H9 (cell line): ENCODE results near the gene NFE2. TPM values are rescaled to one million over a fixed set of nuclear protein-coding genes. Genes with fewer than 3 reads are reported as not detected.

Experiments used
- DNase-seq: peaks from one replicate; pipeline ENCODE4 v3.0.0-alpha.2; 2017
- H2AFZ ChIP-seq: one replicate; pipeline ENCODE4 v1.6.1; 2013; ENCODE audit warnings: mild to moderate bottlenecking, low read length, control low read depth, moderate library complexity
- H2AK5ac ChIP-seq: 2 replicates; pipeline ENCODE4 v1.6.1; 2013; ENCODE audit warnings: low read length, control low read depth, mixed read lengths; ENCODE audit not compliant: insufficient read length
- H2BK120ac ChIP-seq: one replicate; pipeline ENCODE4 v1.6.1; 2013; ENCODE audit warnings: low read depth, mild to moderate bottlenecking, low read length, control low read depth, inconsistent platforms; ENCODE audit not compliant: poor library complexity, severe bottlenecking
- H2BK12ac ChIP-seq: 2 replicates; pipeline ENCODE4 v1.6.1; 2013; ENCODE audit warnings: low read length, control low read depth, mixed read lengths, low read depth; ENCODE audit not compliant: insufficient read length
- H2BK15ac ChIP-seq: 2 replicates; pipeline ENCODE4 v1.6.1; 2013; ENCODE audit warnings: low read depth, low read length, control low read depth
- H2BK20ac ChIP-seq: one replicate; pipeline ENCODE4 v1.6.1; 2013; ENCODE audit warnings: low read depth, mild to moderate bottlenecking, low read length, control low read depth, inconsistent platforms; ENCODE audit not compliant: poor library complexity, severe bottlenecking
- H2BK5ac ChIP-seq: 2 replicates; pipeline ENCODE4 v1.6.1; 2013; ENCODE audit warnings: low read length, control low read depth, mixed read lengths; ENCODE audit not compliant: insufficient read length
- H3K14ac ChIP-seq: 2 replicates; pipeline ENCODE4 v1.6.1; 2013; ENCODE audit warnings: low read length, control low read depth; ENCODE audit not compliant: insufficient read depth
- H3K18ac ChIP-seq: 2 replicates; pipeline ENCODE4 v1.6.1; 2013; ENCODE audit warnings: low read depth, mild to moderate bottlenecking, mixed read lengths, low read length, control low read depth; ENCODE audit not compliant: insufficient read length
- H3K23ac ChIP-seq: 2 replicates; pipeline ENCODE4 v1.6.1; 2013; ENCODE audit warnings: low read length, control low read depth, mixed read lengths, low read depth; ENCODE audit not compliant: insufficient read length
- H3K23me2 ChIP-seq: 2 replicates; pipeline ENCODE4 v1.6.1; 2013; ENCODE audit warnings: low read depth, mild to moderate bottlenecking, mixed read lengths, low read length, control low read depth; ENCODE audit not compliant: insufficient read length, poor library complexity, severe bottlenecking
- H3K27ac ChIP-seq: 2 replicates; pipeline ENCODE4 v1.5.1; 2013; ENCODE audit warnings: low read length, control low read depth, mixed read lengths, low read depth; ENCODE audit not compliant: insufficient read length
- H3K27me3 ChIP-seq: 2 replicates; pipeline ENCODE4 v1.6.1; 2013; ENCODE audit warnings: low read length, control low read depth, inconsistent platforms; ENCODE audit not compliant: insufficient read depth
- H3K4ac ChIP-seq: 2 replicates; pipeline ENCODE4 v1.6.1; 2013; ENCODE audit warnings: low read depth, mild to moderate bottlenecking, control low read depth, inconsistent platforms, low read length, moderate library complexity
- H3K4me1 ChIP-seq: 2 replicates; pipeline ENCODE4 v1.6.1; 2013; ENCODE audit warnings: low read length, control low read depth, inconsistent platforms; ENCODE audit not compliant: insufficient read depth
- H3K4me2 ChIP-seq: 2 replicates; pipeline ENCODE4 v1.6.1; 2013; ENCODE audit warnings: low read length, control low read depth, mixed read lengths; ENCODE audit not compliant: insufficient read length, insufficient read depth
- H3K56ac ChIP-seq: 2 replicates; pipeline ENCODE4 v1.6.1; 2013; ENCODE audit warnings: low read depth, mild to moderate bottlenecking, mixed read lengths, low read length, control low read depth; ENCODE audit not compliant: insufficient read length
- H3K79me1 ChIP-seq: 2 replicates; pipeline ENCODE4 v1.6.1; 2013; ENCODE audit warnings: low read depth, mild to moderate bottlenecking, moderate library complexity, low read length, control low read depth, inconsistent platforms; ENCODE audit not compliant: insufficient read depth, poor library complexity, severe bottlenecking
- H3K79me2 ChIP-seq: 2 replicates; pipeline ENCODE4 v1.6.1; 2013; ENCODE audit warnings: low read length, control low read depth, inconsistent platforms; ENCODE audit not compliant: insufficient read depth
- H3K9ac ChIP-seq: 2 replicates; pipeline ENCODE4 v1.6.1; 2013; ENCODE audit warnings: low read length, control low read depth, mixed read lengths; ENCODE audit not compliant: insufficient read length; ENCODE audit errors: extremely low read depth
- H3K9me3 ChIP-seq: one replicate; pipeline ENCODE4 v1.6.1; 2013; ENCODE audit warnings: low read depth, low read length, inconsistent platforms; ENCODE audit not compliant: control insufficient read depth
- H3T11ph ChIP-seq: one replicate; pipeline ENCODE4 v1.6.1; 2013; ENCODE audit warnings: mild to moderate bottlenecking, low read length, control low read depth, inconsistent platforms
- H4K20me1 ChIP-seq: one replicate; pipeline ENCODE4 v1.6.1; 2013; ENCODE audit not compliant: control insufficient read depth, insufficient read length, insufficient read depth
- H4K5ac ChIP-seq: 2 replicates; pipeline ENCODE4 v1.6.1; 2013; ENCODE audit warnings: low read depth, mild to moderate bottlenecking, mixed read lengths, low read length, control low read depth; ENCODE audit not compliant: insufficient read length
- H4K8ac ChIP-seq: replicated peaks from 2 replicates; pipeline ENCODE4 v1.6.1; 2013; ENCODE audit warnings: low read length, control low read depth, mixed read lengths, low read depth; ENCODE audit not compliant: insufficient read length
- H4K91ac ChIP-seq: 2 replicates; pipeline ENCODE4 v1.6.1; 2013; ENCODE audit warnings: low read depth, mild to moderate bottlenecking, moderate library complexity, mixed read lengths, low read length, control low read depth; ENCODE audit not compliant: insufficient read length
- H3K27ac Mint-ChIP-seq, 3 experiments: 2 replicates in 2 of 3; 3 replicates in 1 of 3; pipeline ENCODE4 v1.8.0; 2020 to 2021; ENCODE audit warnings: mixed read lengths in 3 of 3, mild to moderate bottlenecking in 1 of 3, moderate library complexity in 1 of 3
- H3K27me3 Mint-ChIP-seq: 2 replicates; pipeline ENCODE4 v1.8.0; 2021; ENCODE audit warnings: low read depth, mild to moderate bottlenecking, moderate library complexity, mixed read lengths
- H3K36me3 Mint-ChIP-seq, 3 experiments: 2 replicates in 2 of 3; 3 replicates in 1 of 3; pipeline ENCODE4 v1.8.0; 2020 to 2021; ENCODE audit warnings: low read depth in 3 of 3, mixed read lengths in 3 of 3; ENCODE audit not compliant: insufficient read depth in 1 of 3
- H3K4me1 Mint-ChIP-seq, 2 experiments: 2 replicates each; pipeline ENCODE4 v1.8.0; 2020; ENCODE audit warnings: mixed read lengths in 2 of 2
- H3K4me3 Mint-ChIP-seq, 2 experiments: 2 replicates in 1 of 2; 3 replicates in 1 of 2; pipeline ENCODE4 v1.8.0; 2020 to 2021; ENCODE audit warnings: mild to moderate bottlenecking in 2 of 2, mixed read lengths in 2 of 2, moderate library complexity in 1 of 2
- H3K9me3 Mint-ChIP-seq, 2 experiments: 2 replicates in 1 of 2; 3 replicates in 1 of 2; pipeline ENCODE4 v1.8.0; 2020; ENCODE audit warnings: mild to moderate bottlenecking in 2 of 2, mixed read lengths in 2 of 2, moderate library complexity in 1 of 2
- CTCF ChIP-seq: fragments of 200-600 bp; sonication (generic); conservative IDR thresholded peaks from 3 replicates; pipeline ENCODE4 v1.8.0; 2021; ENCODE audit warnings: antibody characterized with exemption, mild to moderate bottlenecking
- WGBS: extraction: QIAGEN DNeasy Blood & Tissue Kit; methylation state at CpG from one replicate; pipeline ENCODE4 v1.1.7; 2013; ENCODE audit warnings: missing lambda C conversion rate, low lambda C conversion rate, mixed read lengths; ENCODE audit not compliant: insufficient read length; ENCODE audit errors: extremely low coverage; 5-methylcytosine and 5-hydroxymethylcytosine counted together
- total RNA-seq: library from RNA; stranded (reverse); gene quantifications from 2 replicates; pipeline ENCODE4 v1.2.1, GENCODE V29; 2021

Gene NFE2
- total RNA-seq, 1 experiment from 2014 or later = 1.2 TPM

GRCh38 chr12:54331461-54331860 lies 30.6 kb upstream of the NFE2 start:
- no peak overlapping the region for H3K4ac ChIP-seq
- no peak overlapping the region for H2AFZ ChIP-seq
- no peak overlapping the region for H3T11ph ChIP-seq
- H2AK5ac ChIP-seq = no peak overlapping the region
- no peak overlapping the region for H3K4me3 Mint-ChIP-seq
- H3K56ac ChIP-seq = no peak overlapping the region
- peak overlapping the region in 1 of 3 experiments; percentile 62; a peak in 1 of 7 replicates for H3K27ac Mint-ChIP-seq
- no peak overlapping the region for H3K23ac ChIP-seq
- no peaks in the 10 kb centered on the region for H3K23me2 ChIP-seq
- H3K27me3 Mint-ChIP-seq = no peaks in the 10 kb centered on the region
- H3K27me3 ChIP-seq = no peaks in the 10 kb centered on the region; the same call in 1 of the 2 replicates
- H2BK15ac ChIP-seq = no peak overlapping the region
- no peak overlapping the region for H3K9ac ChIP-seq
- no peak overlapping the region for H2BK20ac ChIP-seq
- no peak overlapping the region for H3K18ac ChIP-seq
- no peak overlapping the region for H4K91ac ChIP-seq
- H4K5ac ChIP-seq = no peak overlapping the region
- H3K79me1 ChIP-seq = no peaks in the 10 kb centered on the region
- no peak overlapping the region for H2BK12ac ChIP-seq
- H3K9me3 Mint-ChIP-seq = no peaks in the 10 kb centered on the region
- H3K27ac ChIP-seq = no peak overlapping the region
- H3K4me1 Mint-ChIP-seq = peaks cover 19 to 24% of the 10 kb centered on the region in 2 experiments
- no CpG with 5 or more reads among the region's 5 CpGs for WGBS
- H3K79me2 ChIP-seq = no peaks in the 10 kb centered on the region; the same call in 1 of the 2 replicates
- H3K14ac ChIP-seq = no peak overlapping the region
- no peak for TF ChIP-seq CTCF
- no peak overlapping the region for H2BK120ac ChIP-seq
- no peak for DNase-seq
- H2BK5ac ChIP-seq = no peak overlapping the region
- H4K20me1 ChIP-seq = no peaks in the 10 kb centered on the region
- peaks cover 0 to 2% (median 0%) of the 10 kb centered on the region in 3 experiments; a peak in 2 of 7 replicates for H3K36me3 Mint-ChIP-seq
- no peaks in the 10 kb centered on the region for H3K9me3 ChIP-seq
- H3K4me2 ChIP-seq = no peak overlapping the region
- no peak overlapping the region for H4K8ac ChIP-seq
- no peaks in the 10 kb centered on the region for H3K4me1 ChIP-seq
